Liver (tissue), 9 donors: ENCODE measurements around the gene KIF21B. TPM values are rescaled to one million over a fixed set of nuclear protein-coding genes. Genes with fewer than 3 reads are reported as not detected.

ENCODE experiments used
- DNase-seq: peaks from one replicate; pipeline ENCODE4 v3.0.0-alpha.2; 2017; ENCODE audit warnings: low spot score
- H3K27ac ChIP-seq, 2 donors: one replicate each; pipeline ENCODE4 v1.7.0; 2013; ENCODE audit warnings: inconsistent platforms in 2 of 2, low read length in 2 of 2, control low read depth in 1 of 2, low read depth in 1 of 2, mild to moderate bottlenecking in 1 of 2
- H3K27me3 ChIP-seq, 4 donors: one replicate each; pipeline versions ENCODE4 v1.6.1 to v1.7.0; 2013; ENCODE audit warnings: low read length in 3 of 4, inconsistent platforms in 1 of 4, mild to moderate bottlenecking in 1 of 4, moderate library complexity in 1 of 4; ENCODE audit not compliant: control insufficient read depth in 4 of 4, insufficient read depth in 4 of 4
- H3K36me3 ChIP-seq, 4 donors: one replicate each; pipeline versions ENCODE4 v1.6.1 to v1.7.0; 2013; ENCODE audit warnings: low read length in 3 of 4, mild to moderate bottlenecking in 3 of 4, low read depth in 1 of 4, moderate library complexity in 1 of 4; ENCODE audit not compliant: control insufficient read depth in 4 of 4, insufficient read depth in 3 of 4
- H3K4me1 ChIP-seq, 4 donors: one replicate each; pipeline versions ENCODE4 v1.6.1 to v1.7.0; 2013; ENCODE audit warnings: low read length in 3 of 4, mild to moderate bottlenecking in 3 of 4, moderate library complexity in 1 of 4; ENCODE audit not compliant: control insufficient read depth in 4 of 4, insufficient read depth in 4 of 4
- H3K4me3 ChIP-seq, 3 donors: one replicate each; pipeline versions ENCODE4 v1.6.1 to v1.7.0; 2013; ENCODE audit warnings: low read length in 3 of 3, control low read depth in 1 of 3, low read depth in 1 of 3, mild to moderate bottlenecking in 1 of 3
- H3K9ac ChIP-seq, 2 donors: one replicate each; pipeline ENCODE4 v1.7.0; 2013; ENCODE audit warnings: low read length in 2 of 2, mild to moderate bottlenecking in 2 of 2, moderate library complexity in 2 of 2, control low read depth in 1 of 2, low read depth in 1 of 2
- H3K9me3 ChIP-seq, 4 donors: one replicate each; pipeline versions ENCODE4 v1.6.1 to v1.7.0; 2013; ENCODE audit warnings: low read length in 3 of 4; ENCODE audit not compliant: control insufficient read depth in 4 of 4
- EGR1 ChIP-seq, 2 donors: IDR thresholded peaks; 2 replicates each; pipeline ENCODE4 v1.6.1; 2016 to 2018; ENCODE audit warnings: antibody characterized with exemption in 2 of 2, low read depth in 2 of 2
- FOXA1 ChIP-seq: IDR thresholded peaks from 2 replicates; pipeline ENCODE4 v1.6.1; 2016; ENCODE audit warnings: antibody characterized with exemption
- FOXA2 ChIP-seq: IDR thresholded peaks from 2 replicates; pipeline ENCODE4 v1.6.1; 2016; ENCODE audit warnings: antibody characterized with exemption
- GABPA ChIP-seq, 2 donors: IDR thresholded peaks in 1 of 2; conservative IDR thresholded peaks in 1 of 2; 2 replicates each; pipeline ENCODE4 v1.6.1; 2016; ENCODE audit warnings: antibody characterized with exemption in 2 of 2, mild to moderate bottlenecking in 1 of 2, moderate library complexity in 1 of 2
- HNF4A ChIP-seq, 2 donors: conservative IDR thresholded peaks; 2 replicates each; pipeline ENCODE4 v1.6.1; 2016; ENCODE audit warnings: antibody characterized with exemption in 2 of 2, mild to moderate bottlenecking in 2 of 2
- HNF4G ChIP-seq: IDR thresholded peaks from 2 replicates; pipeline ENCODE4 v1.6.1; 2016; ENCODE audit warnings: antibody characterized with exemption
- JUND ChIP-seq, 2 donors: IDR thresholded peaks; 2 replicates each; pipeline ENCODE4 v1.6.1; 2016; ENCODE audit warnings: antibody characterized with exemption in 2 of 2
- NR2F2 ChIP-seq: IDR thresholded peaks from 2 replicates; pipeline ENCODE4 v1.6.1; 2016; ENCODE audit warnings: antibody characterized with exemption
- RAD21 ChIP-seq, 2 donors: IDR thresholded peaks; 2 replicates each; pipeline ENCODE4 v1.6.1; 2016; ENCODE audit warnings: antibody characterized with exemption in 2 of 2, mild to moderate bottlenecking in 2 of 2
- RXRA ChIP-seq, 2 donors: IDR thresholded peaks; 2 replicates each; pipeline ENCODE4 v1.6.1; 2017 to 2018; ENCODE audit warnings: antibody characterized with exemption in 2 of 2, mild to moderate bottlenecking in 1 of 2
- SP1 ChIP-seq: IDR thresholded peaks from 2 replicates; pipeline ENCODE4 v1.6.1; 2018; ENCODE audit warnings: antibody characterized with exemption, mild to moderate bottlenecking
- TAF1 ChIP-seq: conservative IDR thresholded peaks from 2 replicates; pipeline ENCODE4 v1.6.1; 2016; ENCODE audit warnings: antibody characterized with exemption, mild to moderate bottlenecking
- YY1 ChIP-seq: IDR thresholded peaks from 2 replicates; pipeline ENCODE4 v1.6.1; 2016; ENCODE audit warnings: antibody characterized with exemption, mild to moderate bottlenecking
- WGBS: extraction: QIAGEN DNeasy Blood & Tissue Kit; methylation state at CpG from one replicate; pipeline ENCODE4 v1.1.7; 2013; 5-methylcytosine and 5-hydroxymethylcytosine counted together
- polyA plus RNA-seq, 2 donors: library from polyadenylated mRNA; stranded (reverse) in 1 of 2; unstranded in 1 of 2; fragments of 200-250 nt in 1 of 2; fragments of >200 nt in 1 of 2; fragmentation: Nextera tagmentation in 1 of 2; extraction: Ambion mirVana in 1 of 2; gene quantifications; one replicate each; pipeline versions ENCODE4 v1.2.1 to v1.2.3, GENCODE V29; 2013 to 2015
- total RNA-seq, 2 donors: library from RNA; depleted of rRNA; stranded (reverse); fragments of >200 nt; gene quantifications; one replicate each; pipeline ENCODE4 v1.2.3, GENCODE V29; 2014
- TF ChIP-seq, protein P1 (sequence below): IDR thresholded peaks from 2 replicates; pipeline ENCODE4 v1.6.1; 2016; ENCODE audit warnings: antibody characterized with exemption
- TF ChIP-seq, protein P2 (sequence below): IDR thresholded peaks from 2 replicates; pipeline ENCODE4 v1.6.1; 2016; ENCODE audit warnings: antibody characterized with exemption, mild to moderate bottlenecking
- TF ChIP-seq, protein P3 (sequence below): IDR thresholded peaks from 2 replicates; pipeline ENCODE4 v1.6.1; 2016; ENCODE audit warnings: antibody characterized with exemption
- TF ChIP-seq, protein P4 (sequence below): fragments of 150-350 bp; IDR thresholded peaks from 2 replicates; pipeline ENCODE4 v1.5.1; 2017; ENCODE audit warnings: improper control_type of control experiment, low read depth, low read length; ENCODE audit not compliant: missing input control
- TF ChIP-seq, protein P5 (sequence below): IDR thresholded peaks from 2 replicates; pipeline ENCODE4 v1.6.1; 2016; ENCODE audit warnings: antibody characterized with exemption
- donor health status: healthy.
- donor health status: healthy.
- donor health status: healthy.
- donor health status: healthy.
- donor health status: healthy.

The KIF21B gene
- total and polyA plus RNA-seq, 4 donors, result 0.42 to 1.9 (median 1.0) TPM

DNA sequence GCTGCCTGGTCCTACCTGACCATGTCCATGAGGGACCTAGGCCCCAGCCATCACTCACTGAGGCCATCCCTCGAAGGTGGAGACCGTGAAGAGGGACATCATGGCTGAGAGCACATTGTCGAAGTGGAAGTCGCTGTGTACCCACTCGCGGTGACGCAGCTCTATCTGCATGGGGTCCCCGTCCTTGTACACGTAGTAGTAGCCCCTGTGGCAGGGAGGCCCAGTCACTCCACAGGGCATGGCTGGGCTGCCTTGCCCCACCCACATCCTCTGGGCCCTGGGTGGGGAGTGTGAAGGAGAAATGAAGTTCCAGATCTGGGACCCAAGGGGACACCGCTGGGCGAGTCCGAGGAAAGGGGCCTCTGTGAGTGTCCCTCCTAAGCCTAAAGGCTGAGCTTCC lies 38.4 kb upstream of the KIF21B start:
- TF ChIP-seq, protein P1, sequence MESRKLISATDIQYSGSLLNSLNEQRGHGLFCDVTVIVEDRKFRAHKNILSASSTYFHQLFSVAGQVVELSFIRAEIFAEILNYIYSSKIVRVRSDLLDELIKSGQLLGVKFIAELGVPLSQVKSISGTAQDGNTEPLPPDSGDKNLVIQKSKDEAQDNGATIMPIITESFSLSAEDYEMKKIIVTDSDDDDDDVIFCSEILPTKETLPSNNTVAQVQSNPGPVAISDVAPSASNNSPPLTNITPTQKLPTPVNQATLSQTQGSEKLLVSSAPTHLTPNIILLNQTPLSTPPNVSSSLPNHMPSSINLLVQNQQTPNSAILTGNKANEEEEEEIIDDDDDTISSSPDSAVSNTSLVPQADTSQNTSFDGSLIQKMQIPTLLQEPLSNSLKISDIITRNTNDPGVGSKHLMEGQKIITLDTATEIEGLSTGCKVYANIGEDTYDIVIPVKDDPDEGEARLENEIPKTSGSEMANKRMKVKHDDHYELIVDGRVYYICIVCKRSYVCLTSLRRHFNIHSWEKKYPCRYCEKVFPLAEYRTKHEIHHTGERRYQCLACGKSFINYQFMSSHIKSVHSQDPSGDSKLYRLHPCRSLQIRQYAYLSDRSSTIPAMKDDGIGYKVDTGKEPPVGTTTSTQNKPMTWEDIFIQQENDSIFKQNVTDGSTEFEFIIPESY, result no peak
- TF ChIP-seq SP1 (no peak), HNF4A (conservative IDR thresholded peaks at IDR 0.05) (no peak), GABPA (IDR thresholded peaks at IDR 0.05 in 1 of 2, conservative IDR thresholded peaks at IDR 0.05 in 1 of 2) (no peak), RAD21 (IDR thresholded peaks at IDR 0.05) (no peak), HNF4G (no peak), FOXA1 (no peak), RXRA (IDR thresholded peaks at IDR 0.05) (no peak), YY1 (no peak), NR2F2 (no peak), JUND (IDR thresholded peaks at IDR 0.05) (no peak), EGR1 (IDR thresholded peaks at IDR 0.05; ENCODE audit: low read depth in 2 of 2) (no peak), TAF1 (no peak), FOXA2 (no peak)
- TF ChIP-seq, protein P2, sequence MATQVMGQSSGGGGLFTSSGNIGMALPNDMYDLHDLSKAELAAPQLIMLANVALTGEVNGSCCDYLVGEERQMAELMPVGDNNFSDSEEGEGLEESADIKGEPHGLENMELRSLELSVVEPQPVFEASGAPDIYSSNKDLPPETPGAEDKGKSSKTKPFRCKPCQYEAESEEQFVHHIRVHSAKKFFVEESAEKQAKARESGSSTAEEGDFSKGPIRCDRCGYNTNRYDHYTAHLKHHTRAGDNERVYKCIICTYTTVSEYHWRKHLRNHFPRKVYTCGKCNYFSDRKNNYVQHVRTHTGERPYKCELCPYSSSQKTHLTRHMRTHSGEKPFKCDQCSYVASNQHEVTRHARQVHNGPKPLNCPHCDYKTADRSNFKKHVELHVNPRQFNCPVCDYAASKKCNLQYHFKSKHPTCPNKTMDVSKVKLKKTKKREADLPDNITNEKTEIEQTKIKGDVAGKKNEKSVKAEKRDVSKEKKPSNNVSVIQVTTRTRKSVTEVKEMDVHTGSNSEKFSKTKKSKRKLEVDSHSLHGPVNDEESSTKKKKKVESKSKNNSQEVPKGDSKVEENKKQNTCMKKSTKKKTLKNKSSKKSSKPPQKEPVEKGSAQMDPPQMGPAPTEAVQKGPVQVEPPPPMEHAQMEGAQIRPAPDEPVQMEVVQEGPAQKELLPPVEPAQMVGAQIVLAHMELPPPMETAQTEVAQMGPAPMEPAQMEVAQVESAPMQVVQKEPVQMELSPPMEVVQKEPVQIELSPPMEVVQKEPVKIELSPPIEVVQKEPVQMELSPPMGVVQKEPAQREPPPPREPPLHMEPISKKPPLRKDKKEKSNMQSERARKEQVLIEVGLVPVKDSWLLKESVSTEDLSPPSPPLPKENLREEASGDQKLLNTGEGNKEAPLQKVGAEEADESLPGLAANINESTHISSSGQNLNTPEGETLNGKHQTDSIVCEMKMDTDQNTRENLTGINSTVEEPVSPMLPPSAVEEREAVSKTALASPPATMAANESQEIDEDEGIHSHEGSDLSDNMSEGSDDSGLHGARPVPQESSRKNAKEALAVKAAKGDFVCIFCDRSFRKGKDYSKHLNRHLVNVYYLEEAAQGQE, result no peak
- TF ChIP-seq, protein P3, sequence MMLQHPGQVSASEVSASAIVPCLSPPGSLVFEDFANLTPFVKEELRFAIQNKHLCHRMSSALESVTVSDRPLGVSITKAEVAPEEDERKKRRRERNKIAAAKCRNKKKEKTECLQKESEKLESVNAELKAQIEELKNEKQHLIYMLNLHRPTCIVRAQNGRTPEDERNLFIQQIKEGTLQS, result no peak
- TF ChIP-seq, protein P4, sequence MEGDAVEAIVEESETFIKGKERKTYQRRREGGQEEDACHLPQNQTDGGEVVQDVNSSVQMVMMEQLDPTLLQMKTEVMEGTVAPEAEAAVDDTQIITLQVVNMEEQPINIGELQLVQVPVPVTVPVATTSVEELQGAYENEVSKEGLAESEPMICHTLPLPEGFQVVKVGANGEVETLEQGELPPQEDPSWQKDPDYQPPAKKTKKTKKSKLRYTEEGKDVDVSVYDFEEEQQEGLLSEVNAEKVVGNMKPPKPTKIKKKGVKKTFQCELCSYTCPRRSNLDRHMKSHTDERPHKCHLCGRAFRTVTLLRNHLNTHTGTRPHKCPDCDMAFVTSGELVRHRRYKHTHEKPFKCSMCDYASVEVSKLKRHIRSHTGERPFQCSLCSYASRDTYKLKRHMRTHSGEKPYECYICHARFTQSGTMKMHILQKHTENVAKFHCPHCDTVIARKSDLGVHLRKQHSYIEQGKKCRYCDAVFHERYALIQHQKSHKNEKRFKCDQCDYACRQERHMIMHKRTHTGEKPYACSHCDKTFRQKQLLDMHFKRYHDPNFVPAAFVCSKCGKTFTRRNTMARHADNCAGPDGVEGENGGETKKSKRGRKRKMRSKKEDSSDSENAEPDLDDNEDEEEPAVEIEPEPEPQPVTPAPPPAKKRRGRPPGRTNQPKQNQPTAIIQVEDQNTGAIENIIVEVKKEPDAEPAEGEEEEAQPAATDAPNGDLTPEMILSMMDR, result no peak
- H3K4me3 ChIP-seq, result no peak overlapping the region
- no peak overlapping the region for H3K27ac ChIP-seq
- peaks cover 0 to 5% (median 0%) of the 10 kb centered on the region in 4 donors for H3K4me1 ChIP-seq
- 97% methylated on average over 12 of the region's 12 CpGs for WGBS
- H3K27me3 ChIP-seq, result no peaks in the 10 kb centered on the region
- no peaks in the 10 kb centered on the region for H3K36me3 ChIP-seq
- no peak overlapping the region for H3K9ac ChIP-seq
- DNase-seq, result no peak
- H3K9me3 ChIP-seq, result no peaks in the 10 kb centered on the region

DNA sequence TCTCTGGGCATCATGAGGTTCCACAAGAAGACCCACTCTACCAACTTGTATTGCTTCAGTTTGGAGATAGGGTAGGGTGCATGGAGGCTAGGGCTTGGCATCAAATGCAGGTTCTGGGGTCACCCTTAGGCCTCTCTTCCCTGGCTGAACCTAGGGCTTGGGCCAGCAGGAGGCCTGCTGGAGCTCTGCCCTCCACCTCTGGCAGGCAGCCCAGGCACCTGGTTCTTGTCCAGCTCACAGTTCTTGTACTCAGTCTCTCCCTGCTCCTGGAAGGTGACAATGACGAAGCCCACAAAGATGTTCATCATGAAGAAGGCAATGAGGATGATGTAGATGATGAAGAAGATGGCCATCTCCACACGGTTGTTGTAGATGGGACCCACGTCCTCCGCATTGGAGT lies 37.5 kb upstream of the KIF21B start:
- Histone ChIP-seq H3K9me3 (no peaks in the 10 kb centered on the region), H3K4me3 (no peak overlapping the region), H3K36me3 (no peaks in the 10 kb centered on the region), H3K9ac (no peak overlapping the region), H3K4me1 (peaks cover 0 to 5% (median under 1%) of the 10 kb centered on the region in 4 donors), H3K27ac (no peak overlapping the region), H3K27me3 (no peaks in the 10 kb centered on the region)
- 86% methylated on average over 4 of the region's 4 CpGs for WGBS
- no peak for DNase-seq
- no peak for TF ChIP-seq HNF4A (conservative IDR thresholded peaks at IDR 0.05)
- no peak for TF ChIP-seq NR2F2
- TF ChIP-seq, protein P1, result no peak
- TF ChIP-seq EGR1 (IDR thresholded peaks at IDR 0.05; ENCODE audit: low read depth in 2 of 2), result no peak
- TF ChIP-seq YY1, result no peak
- TF ChIP-seq, protein P5, sequence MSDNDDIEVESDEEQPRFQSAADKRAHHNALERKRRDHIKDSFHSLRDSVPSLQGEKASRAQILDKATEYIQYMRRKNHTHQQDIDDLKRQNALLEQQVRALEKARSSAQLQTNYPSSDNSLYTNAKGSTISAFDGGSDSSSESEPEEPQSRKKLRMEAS, result no peak
- no peak for TF ChIP-seq TAF1
- no peak for TF ChIP-seq FOXA1
- TF ChIP-seq FOXA2, result no peak
- TF ChIP-seq, protein P4, result no peak
- no peak for TF ChIP-seq GABPA (IDR thresholded peaks at IDR 0.05 in 1 of 2, conservative IDR thresholded peaks at IDR 0.05 in 1 of 2)
- no peak for TF ChIP-seq RAD21 (IDR thresholded peaks at IDR 0.05)
- TF ChIP-seq, protein P3, result no peak
